HG02970 (cell line): Measurements from ENCODE around the gene FGF10.

Experiments
- ATAC-seq: cut with Tn5 transposase; IDR thresholded peaks from one replicate; pipeline ENCODE4 v1.9.1; 2021; ENCODE audit warnings: mild to moderate bottlenecking, moderate library complexity, moderate number of reproducible peaks; ENCODE audit not compliant: unreplicated experiment, low FRiP score

FGF10 gene

GRCh38 chr5:44389090-44389822 lies at the start of gene FGF10:
FGF10 (minus strand) TSS chr5:44389420; CDS start chr5:44388682, 738 bp downstream.
- no peak for ATAC-seq

GRCh38 chr5:44426944-44427343 lies 37.7 kb upstream of the FGF10 start:
- no peak for ATAC-seq

GRCh38 chr5:44412286-44412685 lies 23.1 kb upstream of the FGF10 start:
- ATAC-seq, result no peak

GRCh38 chr5:44402084-44402483 lies 12.9 kb upstream of the FGF10 start:
- no peak for ATAC-seq

- ATAC-seq, result no peak
Measured at GRCh38 chr5:44401611-44402010, 12.4 kb upstream of the FGF10 start.

- ATAC-seq, result no peak
Measured at GRCh38 chr5:44398382-44398781, 9.2 kb upstream of the FGF10 start.

GRCh38 chr5:44396312-44396711 lies 7.1 kb upstream of the FGF10 start:
- no peak for ATAC-seq

GRCh38 chr5:44390351-44390750 lies 1.1 kb upstream of the FGF10 start:
- ATAC-seq, result no peak

- ATAC-seq, result no peak
Measured at GRCh38 chr5:44389823-44390143, 563 bp upstream of the FGF10 start.

GRCh38 chr5:44388321-44389089 lies 715 bp downstream of the FGF10 start:
- ATAC-seq, result no peak

GRCh38 chr5:44387921-44388320 lies 1.3 kb downstream of the FGF10 start:
- no peak for ATAC-seq

GRCh38 chr5:44387406-44387805 lies 1.8 kb downstream of the FGF10 start:
- no peak for ATAC-seq

GRCh38 chr5:44385291-44385900 lies 3.8 kb downstream of the FGF10 start:
- ATAC-seq, result no peak

GRCh38 chr5:44384816-44385215 lies 4.4 kb downstream of the FGF10 start:
- ATAC-seq, result no peak

- ATAC-seq, result no peak
Measured at GRCh38 chr5:44382894-44383293, 6.3 kb downstream of the FGF10 start.

GRCh38 chr5:44377057-44377456 lies 12.2 kb downstream of the FGF10 start:
- no peak for ATAC-seq

GRCh38 chr5:44372028-44372427 lies 17.2 kb downstream of the FGF10 start:
- no peak for ATAC-seq

- no peak for ATAC-seq
Measured at GRCh38 chr5:44367203-44367602, 22.0 kb downstream of the FGF10 start.

GRCh38 chr5:44365345-44365744 lies 23.9 kb downstream of the FGF10 start:
- ATAC-seq, result no peak

GRCh38 chr5:44364097-44364496 lies 25.1 kb downstream of the FGF10 start:
- no peak for ATAC-seq

- ATAC-seq, result no peak
Measured at GRCh38 chr5:44361342-44362001, 27.7 kb downstream of the FGF10 start.
